NCI-H2227 (cell line): ENCODE results near the gene DPH7.
"Not testable (repeated sequence)": the region's sequence is repeated elsewhere in the genome, so short reads cannot be mapped to it uniquely, and the experiment has no call there.

Experiments
- DNase-seq: peaks from one replicate; lab custom pipeline; 2025; ENCODE audit not compliant: unreplicated experiment; lab: John Stamatoyannopoulos, UW

DPH7 gene

GRCh38 chr9:137578518-137579258 is at the start of gene DPH7:
Gene DPH7, minus strand, starts transcription at chr9:137578925. Its CDS starts 148 bp downstream, at chr9:137578777.
- peak; percentile 94 for DNase-seq

DNA sequence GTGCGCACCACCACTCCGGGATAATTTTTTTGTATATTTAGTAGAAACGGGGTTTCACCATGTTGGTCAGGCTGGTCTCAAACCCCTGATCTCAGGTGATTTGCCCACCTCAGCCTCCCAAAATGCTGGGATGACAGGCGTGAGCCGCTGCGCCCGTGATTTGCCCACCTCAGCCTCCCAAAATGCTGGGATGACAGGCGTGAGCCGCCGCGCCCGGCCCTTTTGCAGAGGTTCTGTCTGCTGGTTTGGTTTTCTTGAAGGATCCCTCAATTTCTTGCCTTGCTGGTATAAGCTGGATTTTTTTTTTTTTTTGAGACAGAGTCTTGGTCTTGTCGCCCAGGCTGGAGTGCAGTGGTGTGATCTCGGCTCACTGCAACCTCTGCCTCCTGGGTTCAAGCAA is 48.7 kb upstream of the DPH7 start:
- not testable (repeated sequence) for DNase-seq

DNA sequence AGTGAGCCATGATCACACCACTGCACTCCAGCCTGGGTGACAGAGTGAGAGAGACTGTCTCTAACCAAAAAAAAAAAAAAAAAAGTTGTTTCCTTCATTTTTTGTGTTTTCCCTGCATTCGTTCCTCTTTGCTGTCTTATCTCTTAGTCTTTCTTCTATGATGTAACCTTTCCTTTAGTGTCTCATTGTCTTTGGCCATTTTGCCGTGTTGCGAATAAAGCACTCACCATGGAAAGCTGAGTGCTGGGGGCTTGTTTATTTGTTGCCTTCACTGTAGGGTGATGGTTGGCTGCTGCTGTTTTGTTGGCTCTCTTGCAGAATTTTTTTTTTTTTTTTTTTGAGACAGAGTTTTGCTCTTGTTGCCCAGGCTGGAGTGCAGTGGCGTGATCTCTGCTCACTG is 47.7 kb upstream of the DPH7 start:
- no peak for DNase-seq

GRCh38 chr9:137622211-137622610 is 43.5 kb upstream of the DPH7 start:
- not testable (repeated sequence) for DNase-seq

DNA sequence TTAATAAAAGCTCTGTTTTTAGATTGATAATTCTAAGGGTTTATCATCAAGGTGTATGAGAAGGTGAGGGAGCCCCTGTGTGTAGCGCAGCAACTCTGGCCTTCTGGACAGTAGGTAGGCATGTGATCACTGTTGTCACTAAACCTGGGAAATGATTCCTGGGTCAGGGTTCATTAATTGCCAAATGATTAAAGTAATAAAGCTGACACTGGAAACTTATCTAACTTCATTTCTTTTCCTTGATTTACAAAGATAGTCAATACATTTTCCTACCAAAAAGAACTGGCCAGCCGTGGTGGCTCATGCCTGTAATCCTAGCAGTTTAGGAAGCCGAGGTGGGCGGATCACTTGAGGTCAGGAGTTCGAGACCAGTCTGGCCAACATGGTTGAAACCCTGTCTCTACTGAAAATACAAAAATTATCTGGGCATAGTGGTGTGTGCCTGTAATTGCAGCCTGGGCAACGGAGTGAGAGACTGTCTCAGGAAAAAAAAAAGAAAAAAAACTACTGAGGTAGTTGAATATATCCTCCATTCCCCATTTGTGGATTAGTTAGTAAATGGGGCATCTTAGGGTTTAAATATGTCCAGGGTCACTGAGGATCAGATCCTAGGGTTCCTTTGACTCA is 42.5 kb upstream of the DPH7 start:
- no peak for DNase-seq

DNA sequence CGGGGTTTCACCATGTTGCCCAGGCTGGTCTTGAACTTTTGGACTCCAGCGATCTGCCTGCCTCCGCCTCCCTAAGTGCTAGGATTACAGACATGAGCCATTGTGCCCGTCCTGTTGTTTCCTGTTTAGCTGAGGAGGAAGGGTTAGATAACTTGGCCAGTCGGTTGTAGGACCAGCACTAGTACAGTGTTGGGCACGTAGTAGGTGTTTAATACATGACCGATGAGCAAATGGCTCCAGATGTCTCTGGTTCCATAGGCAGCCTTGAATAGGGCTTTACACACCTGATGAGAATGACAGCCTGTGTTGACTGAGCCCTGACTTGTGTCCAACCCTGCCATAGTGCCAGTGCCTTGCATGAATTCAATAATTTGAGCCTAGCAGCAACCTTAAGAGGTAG is 41.9 kb upstream of the DPH7 start:
- no peak for DNase-seq

DNA sequence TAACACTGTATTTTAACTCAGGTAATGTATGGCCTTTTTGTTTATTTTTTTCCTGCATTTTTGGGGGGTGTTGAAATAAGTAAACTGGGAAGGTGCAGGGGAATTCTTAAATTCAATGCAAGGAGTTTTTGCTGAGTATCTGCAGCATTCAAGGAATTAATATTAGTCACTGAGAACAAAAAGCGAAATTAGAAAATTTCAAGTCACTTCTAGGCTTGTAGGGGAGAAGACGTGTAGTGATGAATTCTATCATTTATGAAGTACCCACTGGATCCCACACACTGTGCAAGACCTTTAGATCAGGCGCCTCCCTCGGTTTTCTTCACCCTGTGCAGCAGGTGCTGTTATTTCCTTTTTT is 41.3 kb upstream of the DPH7 start:
- DNase-seq, result no peak

- peak; percentile 28 for DNase-seq
These were observed 40.7 kb upstream of the DPH7 start for GRCh38 chr9:137619240-137620047.

- peak; percentile 90 for DNase-seq
These were observed 39.7 kb upstream of the DPH7 start, which contains the start of gene EHMT1 for GRCh38 chr9:137618105-137619067. Gene EHMT1, plus strand, starts transcription at chr9:137619005. Its CDS starts 24 bp downstream, at chr9:137619029.

DNA sequence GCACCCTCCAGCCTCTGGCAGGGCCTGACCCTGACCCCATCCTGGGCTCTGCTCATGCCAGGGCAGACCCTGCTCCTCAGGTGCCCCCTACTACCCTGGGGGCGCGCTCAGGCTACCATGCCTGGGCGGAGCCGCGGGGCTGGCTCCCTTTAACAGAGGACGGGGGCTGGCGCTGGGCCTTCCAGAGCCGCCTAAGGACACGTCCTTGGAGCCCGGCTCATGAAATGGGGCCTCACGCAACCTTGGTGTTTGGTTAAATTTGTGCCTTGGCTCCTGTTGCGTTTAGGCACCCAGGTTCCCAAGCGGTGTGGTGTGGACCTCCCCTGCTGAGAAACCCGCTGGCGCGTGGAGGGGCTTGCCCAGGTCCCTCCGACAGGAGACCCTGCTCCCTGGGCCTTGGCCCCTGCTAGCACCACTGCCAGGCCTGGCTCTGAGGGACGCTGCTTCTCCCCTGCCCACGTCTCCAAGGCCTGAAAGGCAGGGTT is 36.7 kb upstream of the DPH7 start:
- DNase-seq, result no peak

DNA sequence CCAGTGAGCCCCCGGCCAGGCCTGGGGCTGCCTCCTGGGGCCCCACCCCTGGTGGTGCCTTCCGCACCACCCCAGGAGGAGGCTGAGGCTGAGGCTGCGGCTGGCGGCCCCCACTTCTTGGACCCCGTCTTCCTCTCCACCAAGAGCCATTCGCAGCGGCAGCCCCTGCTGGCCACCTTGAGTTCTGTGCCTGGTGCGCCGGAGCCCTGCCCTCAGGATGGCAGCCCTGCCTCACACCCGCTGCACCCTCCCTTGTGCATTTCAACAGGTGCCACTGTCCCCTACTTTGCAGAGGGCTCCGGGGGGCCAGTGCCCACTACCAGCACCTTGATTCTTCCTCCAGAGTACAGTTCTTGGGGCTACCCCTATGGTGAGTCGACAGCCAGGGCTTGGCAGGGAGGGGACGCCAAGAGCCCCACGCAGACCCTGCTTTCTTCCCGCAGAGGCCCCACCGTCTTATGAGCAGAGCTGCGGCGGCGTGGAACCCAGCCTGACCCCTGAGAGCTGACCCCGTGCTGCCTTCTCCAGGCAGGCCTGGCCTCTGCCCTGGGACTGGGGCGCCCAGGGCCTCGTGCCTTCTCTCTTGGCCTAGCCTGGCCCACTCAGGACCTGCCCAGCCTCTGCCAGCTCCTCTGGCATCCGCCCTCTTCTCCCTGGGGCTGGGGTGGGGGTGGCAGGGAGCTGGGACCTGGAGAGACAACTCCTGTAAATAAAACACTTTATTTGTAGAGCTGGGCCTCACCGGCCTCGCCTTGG is 36.1 kb upstream of the DPH7 start:
- DNase-seq, result no peak

- DNase-seq, result no peak
These were observed 35.2 kb upstream of the DPH7 start for GRCh38 chr9:137613738-137614523.

GRCh38 chr9:137613259-137613658 is 34.5 kb upstream of the DPH7 start:
- DNase-seq, result no peak

DNA sequence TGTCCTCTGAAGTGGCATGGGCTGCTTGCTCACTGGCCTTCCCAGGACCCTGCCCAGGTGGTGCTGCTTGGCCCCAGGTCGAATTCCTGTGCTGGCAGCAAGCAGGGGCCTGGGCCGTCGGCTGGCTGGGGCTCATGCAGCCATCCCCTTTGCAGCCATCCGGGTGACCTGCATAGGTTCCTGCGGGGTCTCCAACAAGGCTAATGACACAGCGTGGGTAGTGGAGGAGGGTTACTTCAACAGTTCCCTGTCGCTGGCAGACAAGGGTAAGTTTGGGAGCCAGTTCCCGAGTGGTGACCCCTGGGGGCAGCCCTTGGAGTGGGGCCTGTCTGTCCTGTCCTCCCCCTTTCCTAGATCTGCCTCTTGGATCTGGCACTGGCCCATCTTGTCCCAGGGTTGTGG is 34.0 kb upstream of the DPH7 start:
- DNase-seq, result no peak

DNA sequence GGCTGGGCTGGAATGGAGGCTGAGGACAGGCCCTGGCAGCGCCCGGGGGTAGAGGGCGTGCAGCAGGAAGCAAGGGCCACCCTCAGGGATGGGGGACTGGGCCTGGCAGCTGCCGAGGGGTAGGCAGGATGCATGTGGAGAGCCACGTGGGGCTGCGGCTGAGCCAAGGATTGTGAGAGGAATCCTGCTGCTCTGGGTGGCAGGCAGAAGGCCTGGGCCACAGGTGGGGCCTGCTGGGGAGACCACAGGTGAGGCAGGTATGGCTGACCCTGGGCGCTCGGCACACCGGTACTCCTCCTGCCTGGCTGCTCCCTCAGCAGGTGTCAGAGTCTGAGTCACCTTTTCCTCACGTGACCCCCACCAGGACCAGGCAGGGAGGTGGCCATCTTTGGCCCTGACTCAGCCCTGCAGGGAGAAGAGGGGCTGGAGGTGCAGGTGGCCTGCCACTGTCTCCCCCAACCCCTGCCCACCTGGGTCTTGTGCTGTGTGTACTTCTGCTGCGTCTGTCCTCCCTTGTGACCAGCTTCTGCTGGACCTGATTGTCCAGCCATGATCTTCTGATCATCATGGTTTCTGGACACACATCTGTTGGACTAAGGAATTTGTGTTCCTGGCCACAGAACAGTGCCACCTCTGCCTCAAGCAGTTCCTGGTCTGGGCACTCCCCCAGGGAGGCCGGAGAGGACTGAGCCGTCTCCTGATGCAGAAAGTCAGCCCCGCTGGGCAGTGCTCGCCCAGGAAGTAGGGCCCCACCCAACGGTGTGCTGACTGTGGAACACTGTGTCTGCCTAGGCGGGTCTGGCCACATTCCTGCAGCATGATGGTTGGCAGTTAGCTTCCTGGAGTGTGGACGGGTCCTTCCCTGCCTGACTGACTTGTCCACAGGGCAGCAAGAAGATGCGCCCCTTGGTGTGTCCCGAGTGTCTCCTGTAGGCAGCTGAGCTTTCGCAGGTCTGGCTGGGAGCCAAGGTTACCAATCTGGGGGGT is 33.2 kb upstream of the DPH7 start:
- DNase-seq, result no peak

DNA sequence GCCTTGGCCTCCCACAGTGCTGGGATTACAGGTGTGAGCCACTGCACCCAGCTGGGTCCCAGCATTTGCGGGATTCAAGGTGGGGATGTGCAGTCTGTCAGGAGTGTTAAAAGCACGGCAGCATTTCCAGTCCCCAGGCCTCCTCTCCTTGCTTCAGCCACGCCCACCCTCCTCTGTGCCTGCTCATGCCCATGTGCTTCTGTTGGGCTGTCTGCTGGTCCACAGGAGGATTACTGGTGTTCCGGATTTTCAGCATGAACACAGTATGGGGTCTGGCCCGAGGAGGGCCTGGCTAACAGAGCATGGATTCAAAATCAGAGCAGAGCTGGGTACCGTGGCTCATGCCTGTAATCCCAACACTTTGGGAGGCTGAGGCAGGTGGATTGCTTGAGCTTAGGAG is 32.2 kb upstream of the DPH7 start:
- DNase-seq, result no peak

- DNase-seq, result peak; percentile 20
These were observed 28.6 kb upstream of the DPH7 start for GRCh38 chr9:137607141-137607857.
